Measurements from ENCODE around the gene LHPP.
A peak's percentile ranks its signal among the peaks of the same experiment; 100 is the strongest.

LHPP gene

DNA sequence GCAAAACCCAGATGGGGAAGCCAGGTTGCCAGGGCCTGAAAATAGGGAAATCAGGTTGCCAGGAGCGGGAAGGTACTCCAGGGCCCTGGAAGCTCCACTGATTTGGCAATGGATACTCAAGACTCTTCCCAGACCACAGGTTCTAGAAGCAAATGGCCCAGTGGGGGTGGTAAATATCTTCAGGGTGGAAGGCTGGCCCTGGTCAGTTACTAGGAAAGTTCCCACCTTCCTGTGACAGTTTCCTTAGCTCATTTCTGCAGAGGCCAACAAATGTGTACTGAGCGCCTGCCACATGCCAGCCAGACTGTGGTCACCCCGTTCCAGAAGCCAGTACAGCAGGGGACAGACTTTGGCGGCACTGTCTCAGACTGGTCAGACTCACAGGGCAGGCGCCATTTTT, 168.9 kb downstream of the LHPP start:
- DNase-seq = no peak

DNA sequence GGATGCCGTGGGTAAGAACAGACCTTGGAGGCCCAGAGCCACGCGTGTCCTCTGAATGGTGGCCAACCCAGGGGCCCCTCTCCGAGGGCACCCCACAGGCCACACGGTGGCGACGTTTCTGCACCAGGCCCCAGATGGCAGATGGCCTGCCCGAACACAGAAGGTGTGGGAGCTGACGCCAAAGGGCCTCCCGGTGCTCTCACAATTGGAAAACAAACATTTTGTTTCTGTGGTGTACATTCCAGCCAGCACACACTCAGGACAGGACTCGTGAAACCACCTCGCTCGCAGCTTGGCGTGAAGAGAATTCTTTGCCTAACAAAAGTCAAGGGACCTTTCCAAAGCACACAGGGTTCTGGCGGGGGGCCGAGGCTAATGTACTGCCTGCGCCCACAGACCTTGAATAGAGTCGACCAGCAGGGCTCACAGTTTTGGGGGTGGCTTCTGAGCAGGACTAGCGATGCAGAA, 170.5 kb downstream of the LHPP start:
- DNase-seq = no peak

DNA sequence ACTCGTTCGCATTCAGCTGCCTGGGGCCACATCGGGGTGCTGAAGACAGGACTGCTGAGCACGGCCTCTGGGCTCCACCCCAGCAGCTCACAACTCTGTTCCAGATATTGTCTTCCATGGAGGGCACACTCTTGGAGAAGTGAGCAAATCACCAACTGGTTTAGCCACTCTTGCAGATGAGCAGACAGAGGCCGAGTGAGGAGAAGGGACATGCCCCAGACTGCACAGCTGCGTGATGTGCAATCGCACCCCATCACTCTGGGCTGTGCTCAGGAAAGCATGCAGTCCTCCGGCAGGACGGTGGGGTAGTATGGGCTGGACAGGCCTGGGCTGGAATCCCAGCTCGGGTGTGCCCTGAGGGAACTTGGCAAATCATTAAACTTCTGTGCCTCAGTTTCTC, 170.9 kb downstream of the LHPP start:
- no peak for DNase-seq

DNA sequence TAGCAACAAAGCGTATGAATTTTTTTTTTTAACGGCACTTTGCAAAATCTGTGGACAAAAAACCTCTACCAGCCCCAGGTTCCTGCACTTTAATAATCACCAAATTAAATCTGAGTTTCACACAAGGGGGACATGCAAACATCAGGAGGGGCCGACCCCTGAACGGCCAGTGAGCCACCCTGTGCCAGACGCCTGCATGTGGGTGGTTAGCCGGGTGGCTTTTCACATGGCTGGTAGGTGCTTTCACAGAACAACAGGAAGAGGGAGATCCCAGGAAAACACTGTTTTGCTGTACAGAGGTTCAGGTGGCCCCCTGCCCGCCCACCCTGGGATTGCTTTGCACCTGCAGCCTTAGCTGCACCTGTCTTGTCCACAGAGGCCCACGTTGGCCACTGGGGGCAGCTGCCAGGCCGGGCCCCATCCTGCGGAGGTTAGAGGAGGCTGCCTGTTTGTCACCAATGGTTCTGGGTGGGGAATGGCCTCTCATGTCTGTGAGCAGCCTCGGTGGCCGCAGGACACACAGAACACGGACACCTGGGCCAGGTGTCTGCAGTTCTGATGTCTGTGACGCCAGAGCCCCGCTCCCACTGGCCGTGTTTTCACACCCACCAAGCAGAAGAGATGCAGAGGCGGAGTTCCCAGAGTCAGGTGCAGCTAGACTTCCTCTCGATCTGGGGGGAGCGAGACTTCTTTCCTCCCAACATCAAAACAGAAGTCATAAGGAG, 174.8 kb downstream of the LHPP start:
- no peak for DNase-seq

DNA sequence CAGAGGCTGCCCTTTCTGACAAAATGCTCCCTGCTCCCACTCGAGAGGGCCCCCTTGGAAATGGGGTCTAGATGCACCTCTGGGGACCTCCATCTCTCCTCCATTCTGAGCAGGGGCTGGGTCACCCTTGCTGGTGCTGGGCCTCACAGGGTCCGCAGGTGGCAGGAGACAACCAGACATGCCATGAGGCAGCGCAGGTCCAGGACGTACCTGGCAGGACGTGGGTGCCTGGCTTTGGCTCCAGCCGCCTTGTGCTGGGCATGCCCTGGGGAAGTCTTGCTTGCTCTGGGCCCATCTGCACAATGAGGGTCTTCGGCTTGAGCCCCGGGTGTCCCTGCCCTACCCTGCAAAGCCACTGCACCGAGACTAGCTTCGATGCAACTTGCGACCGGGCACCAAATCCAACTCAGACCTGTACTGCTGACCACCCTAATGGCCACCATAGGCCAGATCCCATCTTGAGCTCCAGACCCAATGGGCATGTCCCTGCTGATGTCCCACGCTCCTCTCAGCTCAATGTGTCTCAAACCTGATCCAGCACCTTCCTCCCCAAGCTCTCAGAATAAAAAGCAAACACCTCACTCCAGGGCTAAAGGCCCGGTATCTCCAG, 175.6 kb downstream of the LHPP start:
- no peak for DNase-seq

DNA sequence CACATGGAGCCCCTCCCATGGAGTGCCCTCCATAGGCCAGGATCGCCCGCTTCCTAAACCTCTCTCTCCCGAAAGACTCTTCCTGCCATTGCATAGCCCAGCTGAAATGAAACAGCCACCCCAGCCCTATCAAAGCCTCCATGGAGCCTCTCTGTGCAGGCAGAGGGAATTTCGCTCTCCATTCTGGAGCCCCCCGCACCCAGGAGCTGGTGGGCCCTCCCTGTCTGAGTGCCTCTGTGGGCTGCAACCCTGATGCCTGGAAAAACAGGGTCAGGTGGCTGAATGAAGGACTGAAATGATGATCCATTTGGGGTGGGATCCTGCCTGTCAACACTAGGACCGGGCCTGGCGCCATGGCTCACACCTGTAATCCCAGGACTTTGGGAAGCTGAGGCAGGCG, 176.1 kb downstream of the LHPP start:
- DNase-seq = no peak

DNA sequence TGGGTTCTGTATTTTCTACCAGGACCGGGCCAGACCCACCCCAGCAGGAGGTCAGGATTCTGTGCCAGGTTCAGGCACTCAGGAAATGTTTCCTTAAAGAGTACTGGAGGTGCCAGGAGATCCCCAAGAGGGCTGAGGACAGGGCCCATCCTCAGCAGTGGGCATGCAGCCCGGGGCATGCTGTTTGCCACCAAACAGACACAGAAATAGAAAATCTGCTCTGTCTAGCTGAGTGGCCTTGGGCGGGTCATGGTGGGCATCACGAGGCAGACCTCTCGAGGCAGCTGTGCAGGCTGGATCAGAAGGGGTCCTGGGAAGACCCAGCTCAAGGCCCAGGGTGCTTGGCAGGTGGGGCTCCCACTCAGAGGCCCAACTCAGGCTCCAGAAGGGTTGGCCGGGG, 177.6 kb downstream of the LHPP start:
- DNase-seq = no peak

DNA sequence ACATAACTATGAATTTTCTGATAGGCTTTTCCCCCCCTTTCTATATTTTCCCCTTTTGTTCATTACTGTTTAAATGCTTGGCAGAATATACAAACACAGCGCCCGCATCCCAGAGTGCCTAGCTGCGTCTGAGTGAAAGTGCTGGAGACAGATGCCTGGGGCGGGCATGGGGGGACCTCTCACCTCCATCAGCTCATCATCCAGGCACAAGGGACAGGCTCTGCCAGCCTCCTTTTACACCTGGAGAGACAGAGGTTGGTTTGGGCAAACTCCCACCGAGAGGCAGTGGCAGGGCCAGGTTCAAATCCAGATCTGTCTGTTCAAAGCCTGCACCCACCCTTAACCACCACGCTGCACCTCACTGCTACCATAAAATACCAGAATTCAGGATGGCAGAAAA, 178.0 kb downstream of the LHPP start:
- no peak for DNase-seq

DNA sequence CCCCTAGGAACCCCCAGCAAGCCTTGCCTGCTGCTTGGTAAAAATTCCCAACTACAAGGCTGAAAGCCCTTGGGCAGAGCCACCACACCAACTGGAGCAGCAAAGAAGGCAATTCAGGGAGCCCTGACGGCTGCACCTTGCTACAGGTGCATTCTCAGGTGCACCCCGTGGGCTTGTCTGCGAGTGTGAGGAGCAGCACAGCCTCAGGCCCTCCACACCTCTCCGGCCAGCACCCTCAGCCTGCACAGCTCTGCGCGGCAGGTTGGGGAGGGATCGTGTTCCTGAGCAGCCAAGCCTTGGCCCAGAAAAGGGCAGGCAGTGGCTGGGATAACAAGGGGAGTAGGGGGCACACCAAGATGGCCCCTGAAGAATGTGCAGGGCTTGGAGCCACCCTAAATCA, 178.4 kb downstream of the LHPP start:
- DNase-seq = no peak

DNA sequence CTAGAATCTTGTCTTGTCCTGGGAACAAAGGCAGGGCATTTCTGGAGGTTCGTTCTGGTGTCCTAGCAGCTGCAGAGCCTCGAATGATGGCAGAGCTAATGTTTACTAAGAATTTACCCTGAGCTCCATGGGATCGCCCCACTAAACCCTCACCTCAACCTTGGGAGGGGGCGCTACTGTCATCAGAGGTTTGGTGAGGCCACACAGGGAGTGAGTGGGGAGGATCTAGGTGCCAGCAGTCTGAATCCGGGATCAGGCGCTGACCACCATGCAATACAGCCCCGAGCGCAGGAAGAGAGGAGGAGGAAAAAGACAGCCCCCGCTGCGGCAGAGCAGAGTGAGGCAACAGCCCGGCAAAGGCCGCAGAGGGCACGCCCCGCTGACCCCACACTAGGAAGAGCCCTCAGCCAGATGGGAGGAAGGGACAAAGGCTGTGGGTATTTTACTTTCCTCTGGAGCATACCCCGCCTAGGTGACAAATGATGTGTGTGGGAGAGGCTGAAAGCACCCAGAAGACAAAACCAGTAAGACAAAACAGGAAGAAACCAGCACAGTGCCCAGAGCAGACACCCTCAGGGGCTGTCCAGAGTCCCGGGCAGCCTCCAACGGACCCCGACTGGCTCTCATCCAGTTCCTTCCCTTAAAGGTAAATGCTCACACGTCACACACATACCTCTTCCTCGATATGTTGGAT, 179.1 kb downstream of the LHPP start:
- no peak for DNase-seq

DNA sequence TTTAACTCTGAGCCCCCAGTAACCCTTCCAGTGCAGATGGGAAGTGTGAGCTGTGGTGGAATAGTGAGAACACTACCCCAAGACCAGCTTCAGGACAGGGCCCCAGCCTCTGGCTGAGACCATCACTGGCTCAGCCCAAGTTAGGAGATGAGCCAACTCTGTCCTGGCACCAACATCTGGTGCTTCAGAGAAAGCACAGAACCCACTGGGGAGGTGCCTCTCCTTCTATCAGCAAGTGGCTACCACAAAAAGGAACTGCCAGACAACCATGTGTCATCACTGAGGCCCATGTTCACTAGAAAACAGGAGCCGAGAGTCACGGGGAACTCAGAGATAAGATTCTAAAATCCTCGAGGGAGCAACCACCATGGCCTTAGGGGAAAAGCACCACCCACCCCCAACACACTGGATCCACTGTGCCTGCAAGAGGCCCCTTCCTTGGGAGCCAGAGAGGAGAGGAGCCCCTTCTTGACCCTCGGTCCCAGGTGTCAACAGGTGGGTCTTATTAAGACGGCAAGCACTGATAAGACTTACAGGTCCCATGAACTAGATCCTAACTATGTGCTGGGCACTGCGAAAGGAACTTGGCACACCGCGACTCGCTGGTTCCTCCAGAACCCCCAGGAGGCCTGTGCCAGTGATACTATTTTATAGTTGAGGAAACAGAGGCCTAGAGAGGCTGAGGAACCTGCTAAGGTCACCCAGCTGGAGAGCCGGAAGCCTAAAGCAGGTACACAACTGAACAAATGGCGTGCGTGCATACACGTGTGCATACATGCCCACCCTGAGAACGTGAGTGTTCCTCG, 179.9 kb downstream of the LHPP start:
- DNase-seq = no peak

DNA sequence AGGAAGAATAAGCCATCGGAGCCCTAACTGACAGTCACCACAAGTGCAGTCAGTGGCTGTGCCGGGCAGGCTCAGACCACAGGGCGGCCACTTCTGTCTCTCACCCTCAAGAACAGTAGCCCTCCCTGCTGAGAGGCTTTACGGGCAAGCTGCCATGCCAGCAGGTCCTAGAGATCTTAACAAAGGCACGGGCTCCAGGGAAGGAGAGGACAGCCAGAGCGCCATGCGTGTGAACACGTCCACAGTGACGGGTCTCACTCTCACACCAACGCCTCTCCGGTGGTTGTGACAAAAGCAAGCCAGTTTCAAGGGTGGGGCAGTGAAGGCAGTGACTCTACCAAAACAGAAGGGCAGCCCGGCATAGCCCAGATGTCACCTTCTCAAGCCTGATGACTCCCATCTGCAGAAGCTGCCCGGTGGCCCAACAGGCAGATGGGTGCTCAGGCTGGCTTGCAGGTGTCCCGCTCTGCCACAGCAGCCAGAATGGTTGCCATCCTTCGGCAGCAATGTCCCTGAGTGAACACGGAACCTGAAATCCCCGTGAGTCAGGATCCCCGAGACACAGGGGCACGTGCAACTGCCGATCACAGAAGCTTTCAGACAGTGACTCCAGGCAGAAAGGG, 180.6 kb downstream of the LHPP start:
- DNase-seq = no peak

DNA sequence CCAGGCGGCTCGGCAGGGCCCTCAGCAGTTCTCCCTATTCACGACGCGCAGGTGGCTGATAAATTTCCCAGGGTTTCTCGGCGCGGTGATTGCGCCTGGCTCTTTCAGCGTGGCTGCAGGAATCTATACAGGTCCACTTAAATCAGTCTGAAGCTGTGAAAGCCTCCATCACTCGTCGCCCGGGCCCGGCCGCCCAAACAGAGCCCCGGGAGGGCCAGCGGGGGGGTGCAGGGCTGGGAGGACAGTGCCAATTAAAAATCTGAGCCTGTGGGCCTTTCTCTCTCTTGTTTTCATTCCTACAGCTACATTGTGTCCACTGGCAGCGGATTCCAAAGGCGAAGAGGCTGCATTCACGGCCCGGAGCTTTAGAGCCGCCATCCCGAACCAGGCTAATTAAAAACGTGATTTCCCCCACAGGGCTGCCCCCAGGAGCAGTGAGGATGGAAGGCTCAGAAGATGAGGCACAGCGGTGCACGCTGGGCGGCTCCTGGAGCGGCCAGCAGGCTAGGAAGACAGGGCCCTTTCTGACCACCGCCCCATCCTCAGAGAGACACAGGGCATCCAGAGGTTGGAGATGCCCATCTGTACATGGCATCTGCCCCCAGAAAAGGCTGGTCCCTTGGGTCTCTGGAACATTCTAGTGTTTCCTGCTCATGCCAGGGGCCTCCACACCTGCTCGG, 181.8 kb downstream of the LHPP start:
- peak; percentile 77 for DNase-seq

DNA sequence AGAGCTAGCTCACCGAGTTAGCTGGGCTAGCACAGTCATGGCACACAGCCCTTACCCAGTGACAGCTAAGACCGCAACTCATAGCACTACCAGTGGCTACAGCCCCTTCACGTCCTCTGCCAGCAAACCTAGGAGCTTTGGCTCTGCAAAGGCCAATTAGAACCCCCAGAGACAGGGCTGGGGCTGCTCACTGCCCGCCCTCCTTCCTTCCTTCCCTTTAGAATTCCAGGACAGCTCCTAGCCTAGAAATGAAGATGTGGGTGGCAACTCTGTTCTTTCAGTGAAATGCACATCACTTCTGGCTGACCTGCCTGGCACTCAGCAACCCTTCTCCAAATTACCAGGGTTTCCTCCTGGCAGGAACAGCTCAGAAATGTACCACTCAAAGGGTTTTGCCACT, 182.6 kb downstream of the LHPP start:
- DNase-seq = no peak

DNA sequence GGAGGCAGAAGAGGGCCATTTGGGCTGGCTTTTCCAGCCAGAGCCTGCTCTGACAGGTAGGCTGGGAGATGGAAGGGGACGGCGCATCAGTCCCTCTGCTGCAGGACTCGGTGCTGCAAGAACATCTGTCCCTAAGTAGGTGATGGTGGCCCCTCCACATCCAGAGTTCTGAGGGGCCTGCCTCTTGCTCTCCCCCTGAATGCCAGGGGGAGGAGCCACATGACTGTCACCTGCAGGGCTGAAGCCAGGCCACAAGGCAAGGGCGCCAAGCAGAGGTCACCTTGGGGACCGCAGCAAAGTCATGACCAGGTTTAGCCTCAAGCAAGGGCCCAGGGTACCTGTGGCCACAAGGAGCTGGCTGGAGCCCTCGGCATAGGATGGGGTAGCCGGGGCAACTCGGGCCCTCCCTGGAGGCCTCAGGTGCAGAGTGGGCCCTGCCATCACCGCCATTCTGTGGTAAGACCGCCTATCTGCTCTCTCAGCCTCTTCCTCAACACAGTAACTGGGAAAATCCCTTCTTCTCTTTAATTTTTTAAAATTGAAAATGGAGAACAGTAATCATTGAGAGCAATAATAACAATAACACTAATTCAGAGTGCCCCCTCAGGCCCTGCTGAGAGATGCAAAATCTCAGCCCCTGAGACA, 183.3 kb downstream of the LHPP start:
- no peak for DNase-seq

DNA sequence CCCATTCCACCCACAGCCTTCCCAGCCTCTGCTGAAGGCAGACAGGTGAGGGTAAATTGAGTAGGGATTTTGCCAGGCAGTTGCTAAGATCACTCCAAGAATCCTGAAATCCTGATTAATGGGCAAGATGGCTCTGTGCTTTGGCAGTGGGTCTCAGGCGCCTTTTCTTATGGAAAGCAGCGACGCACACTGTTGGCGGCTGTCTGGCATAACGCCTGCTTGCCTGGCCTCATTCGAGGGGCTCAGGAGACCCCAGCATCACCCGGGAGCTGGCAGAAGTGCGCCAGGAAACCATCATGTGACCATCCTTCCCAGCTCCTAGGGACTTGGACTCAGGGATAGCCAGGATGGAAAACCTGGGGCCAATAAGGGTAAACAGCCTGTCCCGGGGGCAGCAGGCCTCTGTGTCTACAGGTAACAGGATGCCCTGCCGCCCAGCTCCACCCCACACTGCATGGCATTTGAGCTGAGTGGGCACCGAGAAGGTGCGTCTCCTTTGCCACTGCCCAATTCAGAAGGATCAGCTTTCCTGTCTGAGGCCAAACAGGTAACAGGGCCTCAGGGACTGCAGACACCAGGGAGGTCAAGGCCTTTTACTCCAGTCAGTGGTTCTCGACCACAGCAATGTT, 184.0 kb downstream of the LHPP start:
- DNase-seq = no peak

DNA sequence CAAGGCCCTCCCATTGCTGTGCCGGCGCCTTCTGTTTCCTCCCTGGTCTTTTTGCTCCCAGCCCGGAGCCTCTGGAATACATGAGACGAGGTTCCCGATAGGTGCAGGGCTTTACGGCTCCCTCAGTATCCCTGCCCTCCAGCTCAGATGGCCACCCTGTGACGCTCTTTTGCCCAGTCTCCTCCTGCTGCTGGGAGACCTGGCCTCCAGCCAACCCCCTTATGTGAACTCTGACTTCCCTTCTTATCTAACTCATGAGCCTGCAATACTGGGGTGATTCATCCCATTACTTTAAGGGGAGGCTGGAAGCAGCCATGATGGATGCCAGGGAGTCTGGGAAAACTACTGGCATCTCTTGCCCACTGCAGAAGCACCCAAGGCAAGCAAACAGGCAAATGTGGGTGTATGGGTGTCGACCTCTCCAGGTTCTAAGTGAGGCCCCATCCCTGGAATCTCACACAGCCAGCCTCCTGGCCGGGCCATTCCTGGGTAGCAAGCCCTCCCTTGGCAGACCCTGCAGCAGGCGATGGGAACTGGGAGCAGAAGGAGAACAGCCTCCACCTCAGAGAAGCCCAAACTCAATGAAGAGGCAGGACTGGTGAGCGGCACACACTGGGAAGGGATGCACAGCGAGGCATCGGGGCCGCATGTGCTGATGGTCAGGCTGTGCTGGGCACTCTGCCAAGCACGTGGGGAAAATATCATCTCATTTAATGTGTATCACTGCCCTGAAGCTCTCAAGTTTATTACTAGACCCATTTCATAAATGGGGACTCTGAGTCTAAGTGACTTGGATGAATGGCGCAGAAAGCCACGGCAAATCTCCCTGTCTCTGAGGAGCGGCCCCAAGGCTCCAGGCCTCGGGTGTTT, 185.1 kb downstream of the LHPP start:
- no peak for DNase-seq

DNA sequence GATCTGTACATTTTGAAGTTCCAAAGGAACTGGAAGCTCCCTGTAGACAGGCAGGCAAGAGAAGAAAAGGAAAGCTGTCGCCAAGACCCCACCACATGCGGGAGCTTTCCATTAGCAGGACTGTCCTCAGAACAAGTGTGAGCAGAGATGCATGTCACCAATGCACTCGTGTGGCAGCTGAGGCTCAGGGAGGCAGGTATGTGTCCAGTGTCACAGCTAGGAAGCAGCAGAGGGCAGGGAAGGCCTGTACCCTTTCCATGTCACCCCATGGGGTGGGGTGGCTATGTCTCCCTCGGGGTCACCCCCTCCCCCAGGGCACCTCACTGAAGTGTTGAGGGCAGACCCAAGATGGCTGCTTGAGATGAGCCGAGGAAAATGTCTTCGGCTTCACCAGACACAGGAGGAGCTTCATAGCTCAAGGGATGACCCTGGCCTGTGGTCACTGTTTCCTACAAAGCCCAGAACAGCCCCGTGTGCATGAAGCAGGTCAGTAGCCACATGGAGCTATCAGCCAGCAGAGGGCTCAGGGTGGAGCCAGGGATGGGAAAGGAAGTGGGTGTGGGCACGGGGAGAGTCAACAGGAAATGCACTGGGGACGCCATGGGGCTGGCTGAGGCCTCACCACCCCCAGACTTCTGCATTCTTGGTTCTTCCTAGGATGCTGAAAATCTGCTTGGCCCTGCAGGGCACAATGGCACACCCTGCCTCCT, 186.0 kb downstream of the LHPP start:
- DNase-seq = no peak

DNA sequence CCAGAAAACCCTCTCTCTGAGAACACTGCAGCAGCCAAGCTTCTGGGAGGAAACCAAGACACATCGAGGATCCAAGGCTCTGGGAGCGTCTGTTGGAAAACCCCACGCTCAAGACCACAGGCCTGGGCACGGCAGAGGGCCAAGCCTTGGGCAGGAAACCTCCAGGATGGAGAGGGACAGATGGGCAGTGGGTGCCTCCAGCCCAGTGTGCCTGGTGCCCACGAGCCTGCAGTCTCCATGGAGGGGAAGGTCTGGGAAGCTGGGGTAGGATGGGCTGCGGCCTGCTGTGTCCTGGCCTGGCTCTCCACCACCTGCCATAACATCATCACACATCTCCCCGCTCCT, 186.5 kb downstream of the LHPP start:
- DNase-seq = no peak

DNA sequence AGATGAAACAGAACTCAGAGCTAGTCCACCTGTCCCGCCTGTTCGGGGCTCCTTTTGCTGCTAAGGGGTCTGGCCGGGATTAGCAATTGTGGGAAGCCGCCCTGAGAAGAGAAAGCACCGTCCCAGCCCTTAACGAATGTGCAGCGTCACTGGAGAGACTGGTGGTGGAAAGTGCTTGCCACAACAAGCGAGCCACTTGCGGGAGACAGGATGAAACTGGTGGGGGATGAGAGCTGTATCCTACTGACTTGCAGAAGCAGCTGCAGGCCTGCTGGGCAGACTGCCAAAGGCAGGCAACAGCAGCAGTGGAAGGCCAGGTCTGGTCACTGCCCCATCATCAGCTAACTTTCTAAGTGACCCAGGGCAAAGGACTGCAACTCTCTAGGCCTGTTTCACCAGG, 187.1 kb downstream of the LHPP start:
- peak; percentile 63 for DNase-seq

Measured in eye (tissue), 1 donor.